IMR-90 (cell line): Measurements from ENCODE around the gene LRRTM4. TPM values are rescaled to one million over a fixed set of nuclear protein-coding genes. Genes with fewer than 3 reads are reported as not detected.

Experiments
- ATAC-seq: fragments of 200-7000 bp; cut with Tn5 transposase; 2 replicates; pipeline ENCODE4 v1.9.1; 2020; ENCODE audit warnings: low read depth, mild to moderate bottlenecking, moderate library complexity
- BruUV-seq: library from RNA; stranded (reverse); fragments of 400-500 nt; replicated peaks from 2 replicates; lab custom pipeline; 2021; lab: Mats Ljungman, UMichigan
- CTCF ChIA-PET: fragments of 300-600 bp; formaldehyde crosslinking; extraction: SDS; loops from one replicate; lab custom pipeline; 2021; ENCODE audit warnings: antibody characterized with exemption; lab: Yijun Ruan, JAX
- POLR2A ChIA-PET: fragments of 300-600 bp; sonication (Branson Sonifier 250); formaldehyde crosslinking; loops from one replicate; lab custom pipeline; 2022; ENCODE audit warnings: antibody characterized with exemption; ENCODE audit not compliant: unreplicated experiment; lab: Charles Lee
- DNase-seq: peaks from one replicate; pipeline ENCODE4 v3.0.0; 2013
- H2AFZ ChIP-seq: replicated peaks from 2 replicates; pipeline ENCODE3; 2013; ENCODE audit warnings: low read length, mild to moderate bottlenecking; ENCODE audit not compliant: poor library complexity
- H2AK5ac ChIP-seq: 2 replicates; pipeline ENCODE4 v1.6.1; 2013; ENCODE audit warnings: low read depth, low read length, inconsistent platforms
- H2AK9ac ChIP-seq: replicated peaks from 2 replicates; pipeline ENCODE3; 2013; ENCODE audit warnings: mild to moderate bottlenecking, low read depth, low read length, moderate library complexity; ENCODE audit not compliant: poor library complexity
- H2BK120ac ChIP-seq: 2 replicates; pipeline ENCODE4 v1.6.1; 2013; ENCODE audit warnings: low read depth, low read length, inconsistent platforms
- H2BK15ac ChIP-seq: 3 replicates; pipeline ENCODE4 v1.6.1; 2013; ENCODE audit warnings: low read depth, low read length, inconsistent platforms
- H2BK20ac ChIP-seq: 2 replicates; pipeline ENCODE4 v1.6.1; 2013; ENCODE audit warnings: low read depth, mild to moderate bottlenecking, inconsistent platforms, low read length, moderate library complexity
- H2BK5ac ChIP-seq: 2 replicates; pipeline ENCODE4 v1.6.1; 2013; ENCODE audit warnings: mild to moderate bottlenecking, low read depth, low read length, inconsistent platforms; ENCODE audit not compliant: poor library complexity, severe bottlenecking
- H3K14ac ChIP-seq: replicated peaks from 2 replicates; pipeline ENCODE4 v1.6.1; 2013; ENCODE audit warnings: low read depth, low read length, inconsistent platforms
- H3K18ac ChIP-seq: 2 replicates; pipeline ENCODE4 v1.6.1; 2013; ENCODE audit warnings: low read depth, low read length, control low read depth
- H3K23ac ChIP-seq: 2 replicates; pipeline ENCODE4 v1.6.1; 2013; ENCODE audit warnings: low read depth, low read length, inconsistent platforms
- H3K27ac ChIP-seq: 2 replicates; pipeline ENCODE4 v1.5.1; 2013; ENCODE audit warnings: mild to moderate bottlenecking, control low read depth, low read length; ENCODE audit not compliant: insufficient read depth
- H3K27me3 ChIP-seq: 2 replicates; pipeline ENCODE4 v1.6.1; 2013; ENCODE audit warnings: low read length; ENCODE audit not compliant: control insufficient read depth, insufficient read depth
- H3K36me3 ChIP-seq: 2 replicates; pipeline ENCODE4 v1.6.1; 2013; ENCODE audit warnings: low read length, mixed read lengths; ENCODE audit not compliant: control insufficient read depth, insufficient read depth
- H3K4ac ChIP-seq: 2 replicates; pipeline ENCODE4 v1.6.1; 2013; ENCODE audit warnings: low read depth, low read length, inconsistent platforms
- H3K4me1 ChIP-seq: 2 replicates; pipeline ENCODE4 v1.6.1; 2013; ENCODE audit warnings: low read length, mixed read lengths; ENCODE audit not compliant: control insufficient read depth, insufficient read depth
- H3K4me2 ChIP-seq: 2 replicates; pipeline ENCODE4 v1.6.1; 2013; ENCODE audit warnings: low read depth, mild to moderate bottlenecking, control low read depth, low read length, moderate library complexity
- H3K4me3 ChIP-seq: 2 replicates; pipeline ENCODE4 v1.5.1; 2013; ENCODE audit warnings: low read depth, mild to moderate bottlenecking, control low read depth, low read length, moderate library complexity; ENCODE audit not compliant: insufficient read depth
- H3K56ac ChIP-seq: 2 replicates; pipeline ENCODE4 v1.6.1; 2013; ENCODE audit warnings: low read length, inconsistent platforms; ENCODE audit not compliant: insufficient read depth; ENCODE audit errors: extremely low read depth
- H3K79me1 ChIP-seq, 2 experiments: 2 replicates each; pipeline ENCODE4 v1.6.1; 2013; ENCODE audit warnings: low read length in 2 of 2, inconsistent platforms in 1 of 2, low read depth in 1 of 2
- H3K9ac ChIP-seq: 2 replicates; pipeline ENCODE4 v1.6.1; 2013; ENCODE audit warnings: low read depth, low read length, control low read depth
- H3K9me1 ChIP-seq: 2 replicates; pipeline ENCODE4 v1.6.1; 2013; ENCODE audit warnings: low read length, inconsistent platforms; ENCODE audit not compliant: insufficient read depth
- H3K9me3 ChIP-seq: 2 replicates; pipeline ENCODE4 v1.6.1; 2013; ENCODE audit warnings: low read length; ENCODE audit not compliant: control insufficient read depth, insufficient read depth
- H4K20me1 ChIP-seq: 2 replicates; pipeline ENCODE4 v1.6.1; 2013; ENCODE audit warnings: low read length, inconsistent platforms; ENCODE audit not compliant: insufficient read depth
- H4K5ac ChIP-seq: 2 replicates; pipeline ENCODE4 v1.6.1; 2013; ENCODE audit warnings: mild to moderate bottlenecking, low read depth, low read length, control low read depth
- H4K8ac ChIP-seq, 2 experiments: 2 replicates each; pipeline ENCODE4 v1.6.1; 2013; ENCODE audit warnings: low read depth in 2 of 2, low read length in 2 of 2, control low read depth in 1 of 2, inconsistent platforms in 1 of 2
- H4K91ac ChIP-seq: 2 replicates; pipeline ENCODE4 v1.6.1; 2013; ENCODE audit warnings: low read depth, low read length, inconsistent platforms; ENCODE audit not compliant: insufficient read depth
- BHLHE40 ChIP-seq: fragments of 150-350 bp; IDR thresholded peaks from 2 replicates; pipeline ENCODE4 v1.6.1; 2016; ENCODE audit warnings: mild to moderate bottlenecking, low read depth, low read length
- CEBPB ChIP-seq: IDR thresholded peaks from 2 replicates; pipeline ENCODE4 v1.6.1; 2012; ENCODE audit warnings: low read depth, low read length, improper control_type of control experiment
- CHD1 ChIP-seq: IDR thresholded peaks from 2 replicates; pipeline ENCODE4 v1.6.1; 2012; ENCODE audit warnings: low read depth, low read length, improper control_type of control experiment
- ELK1 ChIP-seq: fragments of 150-350 bp; IDR thresholded peaks from 2 replicates; pipeline ENCODE4 v1.6.1; 2016; ENCODE audit warnings: low read depth, mild to moderate bottlenecking, low read length, moderate library complexity, borderline replicate concordance
- FOS ChIP-seq: fragments of 150-350 bp; IDR thresholded peaks from 2 replicates; pipeline ENCODE4 v1.6.1; 2016; ENCODE audit warnings: low read depth, low read length
- MAFK ChIP-seq: IDR thresholded peaks from 2 replicates; pipeline ENCODE4 v1.6.1; 2012; ENCODE audit warnings: low read depth, low read length, improper control_type of control experiment
- MAZ ChIP-seq: IDR thresholded peaks from 2 replicates; pipeline ENCODE4 v1.6.1; 2012; ENCODE audit warnings: low read depth, mild to moderate bottlenecking, low read length, improper control_type of control experiment, moderate library complexity, borderline replicate concordance
- MXI1 ChIP-seq: IDR thresholded peaks from 2 replicates; pipeline ENCODE4 v1.6.1; 2012; ENCODE audit warnings: low read depth, mild to moderate bottlenecking, low read length, moderate library complexity, borderline replicate concordance
- NFE2L2 ChIP-seq: fragments of 150-350 bp; IDR thresholded peaks from 2 replicates; pipeline ENCODE4 v1.6.1; 2016; ENCODE audit warnings: low read depth, mild to moderate bottlenecking, low read length
- POLR2A ChIP-seq: IDR thresholded peaks from 2 replicates; pipeline ENCODE4 v1.6.1; 2012; ENCODE audit warnings: mild to moderate bottlenecking, low read depth, low read length
- RAD21 ChIP-seq: IDR thresholded peaks from 2 replicates; pipeline ENCODE4 v1.6.1; 2012; ENCODE audit warnings: low read length, improper control_type of control experiment
- RCOR1 ChIP-seq: IDR thresholded peaks from 2 replicates; pipeline ENCODE4 v1.6.1; 2012; ENCODE audit warnings: mild to moderate bottlenecking, low read length, improper control_type of control experiment; ENCODE audit not compliant: insufficient replicate concordance
- RFX5 ChIP-seq: IDR thresholded peaks from 2 replicates; pipeline ENCODE4 v1.8.0; 2012; ENCODE audit warnings: low read depth, mild to moderate bottlenecking, low read length, moderate library complexity
- SMC3 ChIP-seq: fragments of 150-350 bp; IDR thresholded peaks from 2 replicates; pipeline ENCODE4 v1.6.1; 2016; ENCODE audit warnings: low read depth, mild to moderate bottlenecking, antibody characterized with exemption, low read length, moderate library complexity
- WGBS, 2 experiments: methylation state at CpG; one replicate each; pipeline versions ENCODE4 v1.1.5 to v1.1.7; 2013; ENCODE audit warnings: missing lambda C conversion rate in 2 of 2; ENCODE audit not compliant: insufficient read length in 1 of 2; ENCODE audit errors: extremely low coverage in 2 of 2; 5-methylcytosine and 5-hydroxymethylcytosine counted together
- dilution Hi-C: fragments of 300-500 bp; cut with HindIII; formaldehyde crosslinking; loops from one replicate; pipeline ENCODE4 v1.14.3; 2018; ENCODE audit warnings: low sequenced_read_pairs; ENCODE audit not compliant: unreplicated experiment
- in situ Hi-C: fragments of 300-500 bp; cut with MboI; formaldehyde crosslinking; loops from 3 replicates; pipeline ENCODE4 v1.14.3; 2019; ENCODE audit warnings: low sequenced_read_pairs, inconsistent platforms, mixed read lengths
- intact Hi-C: fragments of 100-400 bp; cut with micrococcal nuclease; formaldehyde crosslinking; loops from 2 replicates; pipeline ENCODE4 v1.10.0; 2022
- polyA plus RNA-seq, 3 experiments: library from polyadenylated mRNA; depleted of rRNA; stranded (reverse); fragments of >200 nt; gene quantifications; 2 replicates each; pipeline ENCODE4 v1.2.3, GENCODE V29; 2012; ENCODE audit warnings: low replicate concordance in 1 of 3
- total RNA-seq: library from RNA; depleted of rRNA; stranded (reverse); fragments of >200 nt; gene quantifications from 2 replicates; pipeline ENCODE4 v1.2.3, GENCODE V29; 2012
- TF ChIP-seq, protein P1 (sequence below): fragments of 150-350 bp; IDR thresholded peaks from 2 replicates; pipeline ENCODE4 v1.6.1; 2017; ENCODE audit warnings: mild to moderate bottlenecking, antibody characterized with exemption, low read length, low read depth
- TF ChIP-seq, protein P2 (sequence below): conservative IDR thresholded peaks from 2 replicates; pipeline ENCODE4 v1.5.1; 2012; ENCODE audit warnings: mild to moderate bottlenecking, low read depth, low read length, improper control_type of control experiment

The LRRTM4 gene
- total and polyA plus RNA-seq, 2 of the 4 experiments (the other 2 are of a cell fraction) = not detected

- intact Hi-C loops (no loop called here), dilution Hi-C loops (no loop called here), in situ Hi-C loops (no loop called here)
- Histone ChIP-seq H3K27ac (no peak overlapping the region), H2BK120ac (no peak overlapping the region), H3K36me3 (no peaks in the 10 kb centered on the region), H2BK20ac (no peak overlapping the region), H3K27me3 (no peaks in the 10 kb centered on the region), H3K9ac (no peak overlapping the region), H3K9me1 (no peaks in the 10 kb centered on the region), H2AFZ (no peak overlapping the region), H3K4me1 (no peaks in the 10 kb centered on the region), H3K4ac (no peak overlapping the region), H4K5ac (no peak overlapping the region), H3K4me2 (no peak overlapping the region), H2AK9ac (no peak overlapping the region), H3K79me1 (no peaks in the 10 kb centered on the region), H4K20me1 (no peaks in the 10 kb centered on the region), H3K9me3 (no peaks in the 10 kb centered on the region), H3K14ac (no peak overlapping the region), H3K23ac (no peak overlapping the region), H2AK5ac (no peak overlapping the region), H3K18ac (no peak overlapping the region), H2BK5ac (no peak overlapping the region), H2BK15ac (no peak overlapping the region), H4K8ac (no peak overlapping the region), H3K56ac (no peak overlapping the region), H4K91ac (no peak overlapping the region), H3K4me3 (no peak overlapping the region)
- BruUV-seq = no TSS peak
- no CpG with 5 or more reads among the region's 1 CpG for WGBS, 2 experiments
- ChIA-PET POLR2A (no interaction called here), CTCF (no interaction called here)
- ATAC-seq (no peak), DNase-seq (no peak)
- TF ChIP-seq NFE2L2 (no peak), POLR2A (no peak), CEBPB (no peak), SMC3 (no peak), RFX5 (no peak), ELK1 (no peak), MXI1 (no peak), FOS (no peak), BHLHE40 (no peak), RCOR1 (no peak), MAZ (no peak), MAFK (no peak), CHD1 (no peak), RAD21 (no peak)
- TF ChIP-seq, protein P1, sequence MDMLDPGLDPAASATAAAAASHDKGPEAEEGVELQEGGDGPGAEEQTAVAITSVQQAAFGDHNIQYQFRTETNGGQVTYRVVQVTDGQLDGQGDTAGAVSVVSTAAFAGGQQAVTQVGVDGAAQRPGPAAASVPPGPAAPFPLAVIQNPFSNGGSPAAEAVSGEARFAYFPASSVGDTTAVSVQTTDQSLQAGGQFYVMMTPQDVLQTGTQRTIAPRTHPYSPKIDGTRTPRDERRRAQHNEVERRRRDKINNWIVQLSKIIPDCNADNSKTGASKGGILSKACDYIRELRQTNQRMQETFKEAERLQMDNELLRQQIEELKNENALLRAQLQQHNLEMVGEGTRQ = no peak
- TF ChIP-seq, protein P2, sequence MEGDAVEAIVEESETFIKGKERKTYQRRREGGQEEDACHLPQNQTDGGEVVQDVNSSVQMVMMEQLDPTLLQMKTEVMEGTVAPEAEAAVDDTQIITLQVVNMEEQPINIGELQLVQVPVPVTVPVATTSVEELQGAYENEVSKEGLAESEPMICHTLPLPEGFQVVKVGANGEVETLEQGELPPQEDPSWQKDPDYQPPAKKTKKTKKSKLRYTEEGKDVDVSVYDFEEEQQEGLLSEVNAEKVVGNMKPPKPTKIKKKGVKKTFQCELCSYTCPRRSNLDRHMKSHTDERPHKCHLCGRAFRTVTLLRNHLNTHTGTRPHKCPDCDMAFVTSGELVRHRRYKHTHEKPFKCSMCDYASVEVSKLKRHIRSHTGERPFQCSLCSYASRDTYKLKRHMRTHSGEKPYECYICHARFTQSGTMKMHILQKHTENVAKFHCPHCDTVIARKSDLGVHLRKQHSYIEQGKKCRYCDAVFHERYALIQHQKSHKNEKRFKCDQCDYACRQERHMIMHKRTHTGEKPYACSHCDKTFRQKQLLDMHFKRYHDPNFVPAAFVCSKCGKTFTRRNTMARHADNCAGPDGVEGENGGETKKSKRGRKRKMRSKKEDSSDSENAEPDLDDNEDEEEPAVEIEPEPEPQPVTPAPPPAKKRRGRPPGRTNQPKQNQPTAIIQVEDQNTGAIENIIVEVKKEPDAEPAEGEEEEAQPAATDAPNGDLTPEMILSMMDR = no peak
Measured at GRCh38 chr2:77207331-77207730, 314.8 kb downstream of the LRRTM4 start.
